K562 (cell line): Measurements from ENCODE around the gene CREB3L2. TPM values are rescaled to one million over a fixed set of nuclear protein-coding genes. Genes with fewer than 3 reads are reported as not detected.

ENCODE experiments used
- CBX2 ChIP-seq: fragments of 200-600 bp; sonication (generic); IDR thresholded peaks from one replicate; pipeline ENCODE4 v1.6.1; 2012; ENCODE audit warnings: mild to moderate bottlenecking, low read length, inconsistent platforms; ENCODE audit not compliant: insufficient read depth, poor library complexity, severe bottlenecking
- DMBX1 ChIP-seq: fragments of 250-450 bp; sonication (Bioruptor Pico); IDR thresholded peaks from 2 replicates; pipeline ENCODE4 v1.8.0; 2022; ENCODE audit warnings: inconsistent platforms, mild to moderate bottlenecking, moderate library complexity, borderline replicate concordance
- FOSL1 ChIP-seq: fragments of 200-800 bp; sonication (Bioruptor generic); conservative IDR thresholded peaks from 2 replicates; pipeline ENCODE4 v1.6.1; 2016; ENCODE audit warnings: missing genetic modification characterization, missing compliant biosample characterization
- GATA2 ChIP-seq: sonication (generic); formaldehyde crosslinking; IDR thresholded peaks from 2 replicates; pipeline ENCODE4 v1.4.0; 2020; ENCODE audit warnings: mild to moderate bottlenecking, missing genetic modification reagents
- L3MBTL2 ChIP-seq: fragments of 450-650 bp; IDR thresholded peaks from 2 replicates; pipeline ENCODE4 v1.6.1; 2016; ENCODE audit warnings: mild to moderate bottlenecking, moderate library complexity
- MCM3 ChIP-seq: fragments of 450-650 bp; IDR thresholded peaks from 2 replicates; pipeline ENCODE4 v1.6.1; 2016
- NR2C2 ChIP-seq, 2 experiments: fragments of 200-800 bp in 1 of 2; sonication (Bioruptor generic) in 1 of 2; sonication (generic) in 1 of 2; formaldehyde crosslinking in 1 of 2; IDR thresholded peaks; 2 replicates each; pipeline versions ENCODE4 v1.6.1 to v1.8.0; 2016 to 2022; ENCODE audit warnings: mild to moderate bottlenecking in 1 of 2, missing compliant biosample characterization in 1 of 2, missing genetic modification characterization in 1 of 2, missing genetic modification reagents in 1 of 2
- PHTF2 ChIP-seq: fragments of 250-450 bp; sonication (Bioruptor Pico); IDR thresholded peaks from 2 replicates; pipeline ENCODE4 v1.5.0; 2021; ENCODE audit warnings: mild to moderate bottlenecking
- PTRF ChIP-seq: fragments of 450-650 bp; IDR thresholded peaks from 2 replicates; pipeline ENCODE4 v1.6.1; 2016; ENCODE audit warnings: mild to moderate bottlenecking, missing genetic modification characterization, missing compliant biosample characterization
- SPI1 ChIP-seq: IDR thresholded peaks from 2 replicates; pipeline ENCODE4 v1.6.1; 2011; ENCODE audit warnings: low read depth, low read length, control low read depth, borderline replicate concordance
- ZNF143 ChIP-seq: sonication (generic); formaldehyde crosslinking; IDR thresholded peaks from 2 replicates; pipeline ENCODE4 v1.9.0; 2022; ENCODE audit warnings: mild to moderate bottlenecking, missing genetic modification reagents
- ZNF75A ChIP-seq: fragments of 450-650 bp; formaldehyde crosslinking; IDR thresholded peaks from 2 replicates; pipeline ENCODE4 v1.4.0; 2020; ENCODE audit warnings: mild to moderate bottlenecking
- ZSCAN32 ChIP-seq: fragments of 450-650 bp; formaldehyde crosslinking; IDR thresholded peaks from 2 replicates; pipeline ENCODE4 v1.4.0; 2020; ENCODE audit warnings: mild to moderate bottlenecking, moderate library complexity
- polyA plus RNA-seq, 8 experiments: library from polyadenylated mRNA; depleted of rRNA in 4 of 8; stranded (reverse) in 5 of 8; unstranded in 3 of 8; fragments of >200 nt; fragmentation: Nextera tagmentation in 2 of 8; fragmentation: Illumina TruSeq in 1 of 8; extraction: Ambion mirVana in 2 of 8; extraction: Trizol in 1 of 8; gene quantifications; 2 replicates each; pipeline versions ENCODE4 v1.2.1 to v1.2.3, GENCODE V29; 2011 to 2014; ENCODE audit warnings: inconsistent platforms in 1 of 8, missing spikeins in 1 of 8
- total RNA-seq, 7 experiments: library from RNA; depleted of rRNA in 6 of 7; stranded (reverse); fragments of >200 nt in 6 of 7; fragmentation: Illumina TruSeq in 2 of 7; extraction: Trizol in 2 of 7; gene quantifications; 2 replicates each; pipeline versions ENCODE4 v1.2.1 to v1.2.3, GENCODE V29; 2011 to 2021; ENCODE audit warnings: low replicate concordance in 1 of 7
- TF ChIP-seq, protein P1 (sequence below): fragments of 450-650 bp; formaldehyde crosslinking; IDR thresholded peaks from 2 replicates; pipeline ENCODE4 v1.4.0; 2022; ENCODE audit warnings: missing genetic modification characterization
- TF ChIP-seq, protein P2 (sequence below), 3 experiments: fragments of 200-800 bp in 1 of 3; fragments of 250-450 bp in 1 of 3; fragments of 450-650 bp in 1 of 3; sonication (Bioruptor Pico) in 1 of 3; sonication (Bioruptor generic) in 1 of 3; formaldehyde crosslinking in 1 of 3; IDR thresholded peaks; 2 replicates each; pipeline versions ENCODE4 v1.6.1 to v1.8.0; 2016 to 2022; ENCODE audit warnings: mild to moderate bottlenecking in 2 of 3, missing genetic modification characterization in 2 of 3, missing compliant biosample characterization in 1 of 3, moderate library complexity in 1 of 3
- TF ChIP-seq, protein P3 (sequence below): sonication (generic); formaldehyde crosslinking; IDR thresholded peaks from 2 replicates; pipeline ENCODE4 v1.9.0; 2022; ENCODE audit warnings: mild to moderate bottlenecking, missing genetic modification reagents
- TF ChIP-seq, protein P4 (sequence below): fragments of 450-650 bp; IDR thresholded peaks from 2 replicates; pipeline ENCODE4 v1.6.1; 2017; ENCODE audit warnings: antibody characterized with exemption, mild to moderate bottlenecking

Gene CREB3L2
- total and polyA plus RNA-seq, 9 of the 15 experiments (the other 6 are each of a cell fraction or from before 2014, with no cell fraction given) = 7.1 to 45.6 (median 15.8) TPM

DNA sequence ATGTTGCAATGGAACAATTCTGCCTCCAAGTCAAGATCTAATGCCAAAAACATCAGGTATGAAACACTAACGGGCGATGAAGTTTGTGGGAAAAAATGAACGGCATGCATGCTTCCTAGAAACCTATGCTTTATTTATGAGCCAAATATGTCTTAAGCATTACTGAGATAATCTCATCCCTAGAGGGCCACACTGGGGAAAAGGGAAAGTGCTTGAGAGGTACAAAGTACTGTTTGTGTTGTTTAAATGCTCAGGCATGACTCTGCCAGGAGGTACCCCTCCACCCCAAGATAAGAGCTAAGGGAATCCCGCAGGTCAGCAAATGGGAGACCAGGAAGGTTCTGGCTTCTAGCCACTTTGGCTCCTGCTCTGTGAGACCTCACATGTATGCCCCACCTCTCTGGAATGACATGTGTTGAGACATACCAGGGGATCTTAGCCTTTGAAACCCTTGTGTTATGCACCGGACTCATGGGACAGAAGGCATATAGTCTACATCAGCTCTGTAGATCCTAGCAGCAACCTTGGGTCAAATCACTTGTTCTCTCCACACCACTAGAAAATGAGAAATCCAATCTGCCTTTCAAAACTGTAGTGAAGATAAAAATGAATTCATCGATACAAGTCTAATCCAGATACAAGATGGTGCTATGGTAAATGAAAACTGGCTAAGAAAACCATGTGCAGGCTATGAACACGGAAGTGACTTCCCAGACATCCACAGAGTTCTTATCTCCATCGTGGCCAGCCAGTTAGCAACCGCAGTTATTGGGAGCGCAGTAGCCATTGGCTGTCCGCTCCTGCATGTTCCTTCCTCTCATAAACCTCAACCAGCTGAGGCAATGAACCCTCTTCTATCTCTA, 61.0 kb downstream of the CREB3L2 start (continued):
- peak; percentile 21; the same call in 1 of the 2 replicates for TF ChIP-seq SPI1
- TF ChIP-seq, protein P1, sequence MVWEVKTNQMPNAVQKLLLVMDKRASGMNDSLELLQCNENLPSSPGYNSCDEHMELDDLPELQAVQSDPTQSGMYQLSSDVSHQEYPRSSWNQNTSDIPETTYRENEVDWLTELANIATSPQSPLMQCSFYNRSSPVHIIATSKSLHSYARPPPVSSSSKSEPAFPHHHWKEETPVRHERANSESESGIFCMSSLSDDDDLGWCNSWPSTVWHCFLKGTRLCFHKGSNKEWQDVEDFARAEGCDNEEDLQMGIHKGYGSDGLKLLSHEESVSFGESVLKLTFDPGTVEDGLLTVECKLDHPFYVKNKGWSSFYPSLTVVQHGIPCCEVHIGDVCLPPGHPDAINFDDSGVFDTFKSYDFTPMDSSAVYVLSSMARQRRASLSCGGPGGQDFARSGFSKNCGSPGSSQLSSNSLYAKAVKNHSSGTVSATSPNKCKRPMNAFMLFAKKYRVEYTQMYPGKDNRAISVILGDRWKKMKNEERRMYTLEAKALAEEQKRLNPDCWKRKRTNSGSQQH (CRISPR knock-in tag) = no peak
- TF ChIP-seq, protein P2, sequence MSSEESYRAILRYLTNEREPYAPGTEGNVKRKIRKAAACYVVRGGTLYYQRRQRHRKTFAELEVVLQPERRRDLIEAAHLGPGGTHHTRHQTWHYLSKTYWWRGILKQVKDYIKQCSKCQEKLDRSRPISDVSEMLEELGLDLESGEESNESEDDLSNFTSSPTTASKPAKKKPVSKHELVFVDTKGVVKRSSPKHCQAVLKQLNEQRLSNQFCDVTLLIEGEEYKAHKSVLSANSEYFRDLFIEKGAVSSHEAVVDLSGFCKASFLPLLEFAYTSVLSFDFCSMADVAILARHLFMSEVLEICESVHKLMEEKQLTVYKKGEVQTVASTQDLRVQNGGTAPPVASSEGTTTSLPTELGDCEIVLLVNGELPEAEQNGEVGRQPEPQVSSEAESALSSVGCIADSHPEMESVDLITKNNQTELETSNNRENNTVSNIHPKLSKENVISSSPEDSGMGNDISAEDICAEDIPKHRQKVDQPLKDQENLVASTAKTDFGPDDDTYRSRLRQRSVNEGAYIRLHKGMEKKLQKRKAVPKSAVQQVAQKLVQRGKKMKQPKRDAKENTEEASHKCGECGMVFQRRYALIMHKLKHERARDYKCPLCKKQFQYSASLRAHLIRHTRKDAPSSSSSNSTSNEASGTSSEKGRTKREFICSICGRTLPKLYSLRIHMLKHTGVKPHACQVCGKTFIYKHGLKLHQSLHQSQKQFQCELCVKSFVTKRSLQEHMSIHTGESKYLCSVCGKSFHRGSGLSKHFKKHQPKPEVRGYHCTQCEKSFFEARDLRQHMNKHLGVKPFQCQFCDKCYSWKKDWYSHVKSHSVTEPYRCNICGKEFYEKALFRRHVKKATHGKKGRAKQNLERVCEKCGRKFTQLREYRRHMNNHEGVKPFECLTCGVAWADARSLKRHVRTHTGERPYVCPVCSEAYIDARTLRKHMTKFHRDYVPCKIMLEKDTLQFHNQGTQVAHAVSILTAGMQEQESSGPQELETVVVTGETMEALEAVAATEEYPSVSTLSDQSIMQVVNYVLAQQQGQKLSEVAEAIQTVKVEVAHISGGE (CRISPR knock-in tag; IDR thresholded peaks at IDR 0.05) = peak in 1 of 3 experiments; percentile 44; a peak in 1 of 6 replicates
- TF ChIP-seq L3MBTL2 = peak; percentile 92
- no peak for TF ChIP-seq NR2C2 (CRISPR knock-in tag; IDR thresholded peaks at IDR 0.05)
- no peak for TF ChIP-seq NR2C2 (tag; IDR thresholded peaks at IDR 0.05)
- no peak for TF ChIP-seq PHTF2 (CRISPR knock-in tag)
- TF ChIP-seq CBX2 = no peak
- TF ChIP-seq DMBX1 (CRISPR knock-in tag) = peak; percentile 81; the same call in 1 of the 2 replicates
- TF ChIP-seq PTRF (tag) = no peak
- no peak for TF ChIP-seq ZSCAN32 (CRISPR knock-in tag)
- TF ChIP-seq ZNF143 = no peak
- TF ChIP-seq, protein P3, sequence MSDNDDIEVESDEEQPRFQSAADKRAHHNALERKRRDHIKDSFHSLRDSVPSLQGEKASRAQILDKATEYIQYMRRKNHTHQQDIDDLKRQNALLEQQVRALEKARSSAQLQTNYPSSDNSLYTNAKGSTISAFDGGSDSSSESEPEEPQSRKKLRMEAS (CRISPR knock-in tag) = peak; percentile 70
- TF ChIP-seq FOSL1 (tag) = peak; percentile 35
- TF ChIP-seq GATA2 (CRISPR knock-in tag) = no peak
- no peak for TF ChIP-seq ZNF75A (CRISPR knock-in tag)
- TF ChIP-seq, protein P4, sequence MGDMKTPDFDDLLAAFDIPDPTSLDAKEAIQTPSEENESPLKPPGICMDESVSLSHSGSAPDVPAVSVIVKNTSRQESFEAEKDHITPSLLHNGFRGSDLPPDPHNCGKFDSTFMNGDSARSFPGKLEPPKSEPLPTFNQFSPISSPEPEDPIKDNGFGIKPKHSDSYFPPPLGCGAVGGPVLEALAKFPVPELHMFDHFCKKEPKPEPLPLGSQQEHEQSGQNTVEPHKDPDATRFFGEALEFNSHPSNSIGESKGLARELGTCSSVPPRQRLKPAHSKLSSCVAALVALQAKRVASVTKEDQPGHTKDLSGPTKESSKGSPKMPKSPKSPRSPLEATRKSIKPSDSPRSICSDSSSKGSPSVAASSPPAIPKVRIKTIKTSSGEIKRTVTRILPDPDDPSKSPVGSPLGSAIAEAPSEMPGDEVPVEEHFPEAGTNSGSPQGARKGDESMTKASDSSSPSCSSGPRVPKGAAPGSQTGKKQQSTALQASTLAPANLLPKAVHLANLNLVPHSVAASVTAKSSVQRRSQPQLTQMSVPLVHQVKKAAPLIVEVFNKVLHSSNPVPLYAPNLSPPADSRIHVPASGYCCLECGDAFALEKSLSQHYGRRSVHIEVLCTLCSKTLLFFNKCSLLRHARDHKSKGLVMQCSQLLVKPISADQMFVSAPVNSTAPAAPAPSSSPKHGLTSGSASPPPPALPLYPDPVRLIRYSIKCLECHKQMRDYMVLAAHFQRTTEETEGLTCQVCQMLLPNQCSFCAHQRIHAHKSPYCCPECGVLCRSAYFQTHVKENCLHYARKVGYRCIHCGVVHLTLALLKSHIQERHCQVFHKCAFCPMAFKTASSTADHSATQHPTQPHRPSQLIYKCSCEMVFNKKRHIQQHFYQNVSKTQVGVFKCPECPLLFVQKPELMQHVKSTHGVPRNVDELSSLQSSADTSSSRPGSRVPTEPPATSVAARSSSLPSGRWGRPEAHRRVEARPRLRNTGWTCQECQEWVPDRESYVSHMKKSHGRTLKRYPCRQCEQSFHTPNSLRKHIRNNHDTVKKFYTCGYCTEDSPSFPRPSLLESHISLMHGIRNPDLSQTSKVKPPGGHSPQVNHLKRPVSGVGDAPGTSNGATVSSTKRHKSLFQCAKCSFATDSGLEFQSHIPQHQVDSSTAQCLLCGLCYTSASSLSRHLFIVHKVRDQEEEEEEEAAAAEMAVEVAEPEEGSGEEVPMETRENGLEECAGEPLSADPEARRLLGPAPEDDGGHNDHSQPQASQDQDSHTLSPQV = peak; percentile 80
- no peak for TF ChIP-seq MCM3
